Measurements from ENCODE around the gene SIRT7.

DNA sequence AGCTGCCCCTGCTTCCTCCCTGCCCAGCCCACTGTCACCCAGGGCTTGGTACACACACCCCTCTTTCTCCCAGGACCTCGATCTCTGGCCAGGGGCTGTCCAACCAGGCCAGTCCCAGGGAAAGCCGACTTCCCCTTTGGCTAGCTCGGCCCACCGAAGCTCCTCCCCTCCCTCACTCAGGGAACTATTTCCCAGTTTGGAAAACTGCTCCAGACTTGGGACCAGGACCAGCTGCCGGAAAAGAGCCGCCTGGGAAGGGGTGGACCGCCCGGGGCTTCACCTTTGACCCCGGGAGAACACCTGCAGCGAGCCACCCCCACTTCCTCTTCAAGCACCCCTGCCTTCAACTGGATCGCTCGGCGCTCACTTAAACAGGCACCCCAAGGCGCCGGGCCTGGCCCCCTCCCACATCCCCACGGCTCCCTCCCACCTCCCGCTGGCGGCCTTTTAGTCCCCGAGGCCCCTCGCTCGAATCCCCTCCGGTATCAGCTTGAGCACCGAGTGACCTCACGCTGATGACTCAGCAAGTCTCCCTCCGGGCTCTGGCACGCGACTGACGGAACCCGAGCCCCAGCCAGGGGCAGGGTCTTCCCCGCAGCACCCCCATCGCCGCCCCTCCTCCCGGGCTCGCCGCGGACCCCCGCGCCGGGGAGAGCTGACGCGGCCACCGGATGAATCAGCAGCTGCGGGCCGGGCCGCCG lies 8.6 kb upstream of the SIRT7 start:
- no peak for TF ChIP-seq CTCF (conservative IDR thresholded peaks at IDR 0.05 in 1 of 2, IDR thresholded peaks at IDR 0.05 in 1 of 2; ENCODE audit: extremely low read depth in 1 of 2, insufficient read depth in 1 of 2, low read depth in 1 of 2, low read length in 2 of 2)
- TF ChIP-seq EZH2 (IDR thresholded peaks at IDR 0.05; ENCODE audit: borderline replicate concordance, low read length): no peak

All from mammary epithelial cell (primary cell).